Neuronal stem cell (in vitro differentiated cells): ENCODE measurements around the gene STAT6.

Experiments
- DNase-seq: peaks from one replicate; pipeline ENCODE4 v3.0.0-alpha.2; 2013; ENCODE audit warnings: low spot score
- H2AFZ ChIP-seq: one replicate; pipeline ENCODE4 v1.6.1; 2013; ENCODE audit warnings: mild to moderate bottlenecking, low read length, inconsistent platforms
- H2AK5ac ChIP-seq: 2 replicates; pipeline ENCODE4 v1.6.1; 2013; ENCODE audit warnings: low read depth, mild to moderate bottlenecking, inconsistent platforms, low read length, moderate library complexity, mixed read lengths
- H2BK120ac ChIP-seq: 2 replicates; pipeline ENCODE4 v1.6.1; 2013; ENCODE audit warnings: low read depth, mild to moderate bottlenecking, inconsistent platforms, low read length, moderate library complexity, mixed read lengths
- H2BK12ac ChIP-seq: one replicate; pipeline ENCODE4 v1.6.1; 2013; ENCODE audit warnings: low read length, inconsistent platforms
- H2BK15ac ChIP-seq: 2 replicates; pipeline ENCODE4 v1.6.1; 2013; ENCODE audit warnings: mild to moderate bottlenecking, low read length, inconsistent platforms, mixed read lengths
- H2BK5ac ChIP-seq: one replicate; pipeline ENCODE4 v1.6.1; 2013; ENCODE audit warnings: inconsistent platforms, mild to moderate bottlenecking, low read length, moderate library complexity
- H3K14ac ChIP-seq: one replicate; pipeline ENCODE4 v1.6.1; 2013; ENCODE audit warnings: low read length, inconsistent platforms
- H3K18ac ChIP-seq: 2 replicates; pipeline ENCODE4 v1.6.1; 2013; ENCODE audit warnings: low read length, inconsistent platforms
- H3K23ac ChIP-seq: 2 replicates; pipeline ENCODE4 v1.6.1; 2013; ENCODE audit warnings: low read depth, mild to moderate bottlenecking, mixed read lengths, low read length, inconsistent platforms; ENCODE audit not compliant: poor library complexity
- H3K27ac ChIP-seq: replicated peaks from 3 replicates; pipeline ENCODE4 v1.5.1; 2013; ENCODE audit warnings: low read length, inconsistent platforms
- H3K27me3 ChIP-seq, 3 experiments: 2 replicates each; pipeline ENCODE4 v1.6.1; 2013; ENCODE audit warnings: low read length in 3 of 3, mild to moderate bottlenecking in 2 of 3, inconsistent platforms in 1 of 3, low read depth in 1 of 3, mixed read lengths in 1 of 3, moderate library complexity in 1 of 3; ENCODE audit not compliant: control insufficient read depth in 3 of 3, insufficient read depth in 3 of 3
- H3K36me3 ChIP-seq, 2 donors: replicated peaks in 1 of 2; 2 replicates each; pipeline ENCODE4 v1.6.1; 2013; ENCODE audit warnings: low read length in 2 of 2; ENCODE audit not compliant: control insufficient read depth in 2 of 2, insufficient read depth in 2 of 2
- H3K4ac ChIP-seq: 2 replicates; pipeline ENCODE4 v1.6.1; 2013; ENCODE audit warnings: inconsistent platforms, mild to moderate bottlenecking, low read length, moderate library complexity
- H3K4me1 ChIP-seq, 2 donors: 1 replicate in 1 of 2; 2 replicates in 1 of 2; pipeline ENCODE4 v1.6.1; 2013; ENCODE audit warnings: low read length in 2 of 2, low read depth in 1 of 2; ENCODE audit not compliant: control insufficient read depth in 2 of 2, insufficient read depth in 1 of 2
- H3K4me2 ChIP-seq: one replicate; pipeline ENCODE4 v1.6.1; 2013; ENCODE audit warnings: mild to moderate bottlenecking, low read length, inconsistent platforms; ENCODE audit not compliant: insufficient read depth, poor library complexity, severe bottlenecking
- H3K4me3 ChIP-seq, 2 donors: 2 replicates each; pipeline ENCODE4 v1.5.1; 2013; ENCODE audit warnings: low read length in 2 of 2, mild to moderate bottlenecking in 2 of 2, inconsistent platforms in 1 of 2, moderate library complexity in 1 of 2
- H3K79me1 ChIP-seq: one replicate; pipeline ENCODE4 v1.6.1; 2013; ENCODE audit warnings: low read depth, mild to moderate bottlenecking, inconsistent platforms, low read length, moderate library complexity
- H3K9ac ChIP-seq: one replicate; pipeline ENCODE4 v1.6.1; 2013; ENCODE audit warnings: mild to moderate bottlenecking, low read depth, low read length, inconsistent platforms; ENCODE audit not compliant: poor library complexity
- H3K9me3 ChIP-seq, 2 donors: replicated peaks in 1 of 2; 2 replicates each; pipeline versions ENCODE3 to v1.6.1; 2013; ENCODE audit warnings: low read length in 2 of 2, mild to moderate bottlenecking in 2 of 2, inconsistent platforms in 1 of 2, low read depth in 1 of 2, mixed read lengths in 1 of 2, moderate library complexity in 1 of 2; ENCODE audit not compliant: control insufficient read depth in 2 of 2, insufficient read depth in 1 of 2
- H4K8ac ChIP-seq: one replicate; pipeline ENCODE4 v1.6.1; 2013; ENCODE audit warnings: low read depth, mild to moderate bottlenecking, inconsistent platforms, low read length, moderate library complexity
- H4K91ac ChIP-seq: one replicate; pipeline ENCODE4 v1.6.1; 2013; ENCODE audit warnings: low read length, low read depth, mild to moderate bottlenecking, inconsistent platforms; ENCODE audit not compliant: poor library complexity
- WGBS, 2 donors: extraction: QIAGEN DNeasy Blood & Tissue Kit; methylation state at CpG; one replicate each; pipeline ENCODE4 v1.1.7; 2013; ENCODE audit warnings: missing lambda C conversion rate in 2 of 2, mixed read lengths in 1 of 2; ENCODE audit not compliant: insufficient read length in 2 of 2, insufficient replicate concordance in 1 of 2; ENCODE audit errors: extremely low coverage in 2 of 2; 5-methylcytosine and 5-hydroxymethylcytosine counted together

Gene STAT6

DNA sequence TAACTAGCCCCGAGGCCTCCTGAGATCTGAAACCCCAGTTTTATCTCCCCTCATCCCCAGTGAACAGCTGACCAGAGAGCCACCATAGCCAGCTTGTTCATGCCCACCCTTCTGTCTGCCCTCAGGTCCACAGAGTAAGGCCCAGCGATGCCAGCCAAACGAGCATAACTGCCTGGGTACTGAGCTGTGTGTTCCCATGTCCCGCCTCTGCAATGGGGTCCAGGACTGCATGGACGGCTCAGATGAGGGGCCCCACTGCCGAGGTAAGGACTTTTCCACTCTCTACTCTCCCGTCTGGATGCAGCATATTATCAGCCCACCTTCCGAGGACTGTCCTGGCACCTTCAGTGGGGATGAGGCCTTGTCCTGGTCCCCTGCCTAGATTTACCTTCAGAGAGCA, 30.1 kb upstream of the STAT6 start:
- H3K27me3 ChIP-seq = no peaks in the 10 kb centered on the region
- H3K9me3 ChIP-seq = no peaks in the 10 kb centered on the region
- H2BK120ac ChIP-seq = no peak overlapping the region
- DNase-seq = no peak
- H4K91ac ChIP-seq = no peak overlapping the region
- H3K4me3 ChIP-seq = no peak overlapping the region
- H2BK15ac ChIP-seq = no peak overlapping the region
- H4K8ac ChIP-seq = no peak overlapping the region
- no peak overlapping the region for H2BK12ac ChIP-seq
- peaks cover 10% of the 10 kb centered on the region for H3K79me1 ChIP-seq
- H3K4me1 ChIP-seq = peaks cover 0 to 10% of the 10 kb centered on the region in 2 donors
- no peak overlapping the region for H3K4me2 ChIP-seq
- H3K14ac ChIP-seq = no peak overlapping the region
- H3K18ac ChIP-seq = no peak overlapping the region
- peaks cover 43 to 82% of the 10 kb centered on the region in 2 donors for H3K36me3 ChIP-seq
- no peak overlapping the region for H3K9ac ChIP-seq
- H2AFZ ChIP-seq = no peak overlapping the region
- whole genome bisulfite sequencing, 2 donors = no CpG with 5 or more reads among the region's 8 CpGs
- no peak overlapping the region for H2AK5ac ChIP-seq
- H3K27ac ChIP-seq = no peak overlapping the region
- no peak overlapping the region for H3K4ac ChIP-seq
- H2BK5ac ChIP-seq = no peak overlapping the region
- no peak overlapping the region for H3K23ac ChIP-seq

- H2BK15ac ChIP-seq = no peak overlapping the region
- H3K4me3 ChIP-seq = no peak overlapping the region
- no peak overlapping the region for H3K9ac ChIP-seq
- H3K23ac ChIP-seq = no peak overlapping the region
- no peak overlapping the region for H2BK12ac ChIP-seq
- no CpG with 5 or more reads among the region's 6 CpGs for WGBS, 2 donors
- no peak overlapping the region for H4K8ac ChIP-seq
- H3K9me3 ChIP-seq = no peaks in the 10 kb centered on the region
- no peak overlapping the region for H2BK5ac ChIP-seq
- H3K14ac ChIP-seq = no peak overlapping the region
- no peak for DNase-seq
- H3K79me1 ChIP-seq = peaks cover 11% of the 10 kb centered on the region
- H3K4me1 ChIP-seq = peaks cover 10 to 20% of the 10 kb centered on the region in 2 donors
- H3K36me3 ChIP-seq = peaks cover 33 to 70% of the 10 kb centered on the region in 2 donors
- no peak overlapping the region for H3K4ac ChIP-seq
- H2BK120ac ChIP-seq = no peak overlapping the region
- H2AFZ ChIP-seq = no peak overlapping the region
- no peak overlapping the region for H3K18ac ChIP-seq
- no peak overlapping the region for H3K27ac ChIP-seq
- H2AK5ac ChIP-seq = no peak overlapping the region
- no peak overlapping the region for H3K4me2 ChIP-seq
- no peaks in the 10 kb centered on the region for H3K27me3 ChIP-seq
- no peak overlapping the region for H4K91ac ChIP-seq
These were observed 28.9 kb upstream of the STAT6 start for GRCh38 chr12:57139796-57140649.

DNA sequence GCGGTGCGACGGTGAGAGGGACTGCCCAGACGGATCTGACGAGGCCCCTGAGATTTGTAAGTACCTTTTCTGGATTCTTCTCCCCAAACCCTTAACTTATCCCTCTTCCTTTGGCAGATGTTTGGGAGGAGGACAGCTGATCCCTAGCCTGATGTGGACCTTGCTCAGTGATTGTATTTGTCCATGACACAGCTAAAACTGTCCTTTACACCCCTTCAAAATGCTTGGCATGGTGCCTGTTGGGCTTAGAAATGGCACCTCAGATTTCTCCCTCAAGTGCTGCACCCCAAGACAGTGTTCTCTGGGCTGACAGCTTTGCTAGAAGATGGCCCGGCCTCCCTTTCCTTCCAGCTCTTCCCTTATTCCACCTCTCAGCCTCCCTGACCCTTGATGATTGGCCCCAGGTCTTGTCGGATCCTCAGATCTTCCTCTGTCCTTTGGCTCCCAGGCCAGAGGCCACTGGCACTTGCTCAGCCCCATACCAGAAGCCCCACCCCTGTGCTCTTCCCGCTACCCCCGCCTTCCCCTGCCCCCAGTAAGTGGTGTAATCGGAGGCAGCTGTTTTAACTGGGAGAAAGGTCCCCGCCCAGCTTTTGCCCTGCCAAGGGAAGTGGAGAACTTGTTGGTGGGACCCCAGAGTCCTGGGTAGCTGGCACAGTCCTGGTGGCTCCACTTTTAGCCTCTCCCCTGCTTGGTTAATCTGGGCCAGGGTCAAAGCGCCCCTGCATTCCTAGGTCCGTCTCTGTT, 27.5 kb upstream of the STAT6 start:
- Histone ChIP-seq H3K36me3 (peaks cover 26 to 56% of the 10 kb centered on the region in 2 donors), H3K9me3 (no peaks in the 10 kb centered on the region), H2BK120ac (no peak overlapping the region), H3K79me1 (peaks cover 11% of the 10 kb centered on the region), H3K27ac (no peak overlapping the region), H3K4me1 (peaks cover 16 to 29% of the 10 kb centered on the region in 2 donors), H3K4me2 (no peak overlapping the region), H2AK5ac (no peak overlapping the region), H3K4ac (no peak overlapping the region), H2BK15ac (no peak overlapping the region), H3K9ac (no peak overlapping the region), H3K23ac (no peak overlapping the region), H2BK12ac (no peak overlapping the region), H2AFZ (no peak overlapping the region), H2BK5ac (no peak overlapping the region), H3K27me3 (no peaks in the 10 kb centered on the region), H3K14ac (no peak overlapping the region), H3K18ac (no peak overlapping the region), H4K8ac (no peak overlapping the region), H3K4me3 (no peak overlapping the region), H4K91ac (no peak overlapping the region)
- no CpG with 5 or more reads among the region's 13 CpGs for whole genome bisulfite sequencing, 2 donors
- no peak for DNase-seq
